Hematopoietic multipotent progenitor cell treated with erythropoietin and hydrocortisone succinate and interleukin-3 and kit ligand, for 6 days (in vitro differentiated cells): ENCODE measurements around the gene RGS3.

ENCODE experiments used
- DNase-seq: peaks from one replicate; pipeline ENCODE4 v3.0.0-alpha.2; 2015

Gene RGS3

GRCh38 chr9:113608082-113608685 lies 144.7 kb downstream of the RGS3 start:
- DNase-seq, result no peak

- DNase-seq, result no peak
Measured at GRCh38 chr9:113609562-113610318, 146.2 kb downstream of the RGS3 start.

DNA sequence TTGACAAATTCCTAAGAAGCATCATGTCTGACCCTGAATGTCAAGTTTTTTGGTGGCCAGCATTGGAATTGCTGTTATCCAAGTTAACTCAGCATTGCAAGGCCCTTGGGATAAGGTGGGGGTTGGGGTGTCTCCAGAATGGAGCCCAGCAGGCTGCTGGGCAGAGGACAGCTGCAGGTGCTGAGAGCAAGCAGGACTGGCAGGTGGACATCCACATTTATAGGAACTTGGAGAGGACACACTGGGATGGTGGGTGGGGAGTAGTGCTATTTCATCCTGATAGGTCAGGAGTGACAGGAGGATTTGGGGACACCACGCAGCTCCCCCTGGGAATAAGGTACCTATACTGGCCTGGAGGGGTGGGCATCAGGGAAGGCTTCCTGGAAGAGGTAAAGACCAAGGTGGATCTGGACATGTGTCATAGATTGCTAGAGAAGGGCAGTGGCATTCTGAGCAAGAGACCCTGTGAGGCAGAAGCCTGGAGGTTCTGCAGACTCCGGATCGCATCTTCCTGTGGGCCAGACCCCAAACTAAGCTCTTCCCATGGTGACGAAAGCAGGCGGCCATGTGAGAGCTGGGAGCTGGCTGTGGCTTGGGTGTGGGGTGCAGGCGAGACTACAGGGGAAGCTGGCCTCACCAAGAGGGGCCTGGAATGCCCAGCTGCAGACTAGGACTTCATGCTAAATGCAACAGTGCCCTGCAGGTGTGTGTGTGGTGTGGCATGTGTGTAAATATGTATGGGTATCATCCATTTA lies 148.1 kb downstream of the RGS3 start:
- DNase-seq, result no peak

DNA sequence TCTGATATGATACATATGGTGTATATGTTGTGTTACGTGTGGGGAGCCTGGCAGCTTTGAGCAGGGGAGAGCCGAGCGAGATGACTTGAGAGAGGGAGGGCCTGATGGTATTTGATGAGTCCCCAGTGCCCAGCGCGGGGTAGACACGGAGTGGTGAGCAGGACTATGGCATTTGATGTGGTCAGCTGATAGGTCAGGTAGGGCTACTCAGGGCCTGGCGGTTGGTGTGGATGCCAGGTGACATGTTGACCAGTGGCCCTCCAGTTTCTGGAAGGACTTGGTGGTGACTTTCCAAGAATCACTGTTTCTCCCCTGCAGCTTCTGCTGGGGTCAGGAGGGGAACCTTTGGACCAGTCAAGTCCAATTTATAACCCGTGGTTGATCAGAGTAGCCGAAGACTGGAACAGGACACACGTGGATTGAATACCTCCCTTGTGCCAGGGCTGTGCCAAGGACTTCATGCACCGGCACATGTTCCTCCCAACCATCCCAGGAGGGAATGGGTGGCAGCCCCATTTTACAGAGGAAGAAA lies 148.8 kb downstream of the RGS3 start:
- DNase-seq, result no peak

GRCh38 chr9:113612828-113613227 lies 149.3 kb downstream of the RGS3 start:
- DNase-seq, result no peak

GRCh38 chr9:113613815-113614413 lies 150.4 kb downstream of the RGS3 start:
- no peak for DNase-seq

- DNase-seq, result no peak
Measured at GRCh38 chr9:113614843-113615648, 151.5 kb downstream of the RGS3 start.

- DNase-seq, result no peak
Measured at GRCh38 chr9:113616116-113616515, 152.6 kb downstream of the RGS3 start.

DNA sequence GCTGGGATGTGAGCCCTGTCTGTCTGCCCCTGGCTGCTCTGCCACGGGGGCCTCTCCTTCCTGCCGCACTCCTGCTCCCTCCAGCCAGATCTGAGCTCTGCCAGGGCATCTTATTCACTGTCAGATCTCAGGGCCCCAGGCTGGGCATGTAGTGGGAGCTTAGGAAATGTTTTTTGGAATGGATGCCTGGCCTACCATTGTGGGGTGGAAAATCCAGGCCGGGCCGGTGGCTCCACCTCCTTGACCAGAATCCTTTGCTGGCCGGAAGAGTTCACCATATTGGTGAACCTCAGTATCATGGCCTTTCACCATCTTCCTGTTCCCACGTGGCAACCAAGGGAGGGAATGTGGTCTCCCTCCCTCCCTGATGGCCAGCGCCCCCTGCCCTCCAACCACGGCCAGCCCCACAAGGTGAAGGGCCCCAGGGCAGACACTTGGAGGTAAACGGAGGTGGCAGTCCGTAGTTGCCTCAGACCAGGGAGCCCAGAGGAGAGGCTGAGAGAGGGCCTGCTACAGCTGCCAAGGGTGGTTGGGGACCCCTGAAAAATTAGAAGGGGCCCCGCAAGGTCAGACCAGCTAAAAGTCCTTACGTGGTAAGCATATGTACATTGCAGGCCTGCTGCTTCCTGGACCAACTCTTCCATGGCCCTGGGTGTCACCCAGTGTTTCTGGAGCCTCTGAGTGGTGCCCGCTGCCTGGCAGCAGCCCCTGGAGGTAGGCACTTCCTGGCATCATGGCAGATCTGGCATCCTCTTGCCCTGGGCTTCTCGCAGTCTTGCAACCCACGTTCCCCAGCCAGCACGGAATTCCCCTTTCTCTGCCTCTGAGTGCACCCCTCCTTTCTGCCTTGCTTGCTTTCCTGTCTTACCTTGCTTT lies 153.3 kb downstream of the RGS3 start:
- DNase-seq, result no peak

DNA sequence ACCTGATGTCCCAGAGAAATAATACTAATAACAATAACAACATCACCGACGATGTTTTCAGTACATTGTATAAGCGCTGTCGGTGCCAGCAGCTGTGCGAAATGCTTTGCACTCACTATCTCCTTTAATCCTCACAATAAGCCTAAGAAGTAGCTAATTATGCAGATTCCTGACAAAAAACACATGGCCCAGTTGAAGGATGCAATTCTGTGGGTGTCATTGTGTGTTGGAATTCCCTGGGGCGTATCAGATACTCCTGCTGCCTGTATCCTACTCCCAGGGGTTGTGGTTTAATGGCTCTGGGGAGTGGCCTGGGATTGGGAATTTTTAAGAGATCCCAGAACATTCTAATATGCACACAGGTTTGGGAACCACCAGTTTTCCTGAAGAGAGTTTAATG lies 154.0 kb downstream of the RGS3 start:
- DNase-seq, result no peak

- no peak for DNase-seq
Measured at GRCh38 chr9:113618836-113619490, 155.4 kb downstream of the RGS3 start.

DNA sequence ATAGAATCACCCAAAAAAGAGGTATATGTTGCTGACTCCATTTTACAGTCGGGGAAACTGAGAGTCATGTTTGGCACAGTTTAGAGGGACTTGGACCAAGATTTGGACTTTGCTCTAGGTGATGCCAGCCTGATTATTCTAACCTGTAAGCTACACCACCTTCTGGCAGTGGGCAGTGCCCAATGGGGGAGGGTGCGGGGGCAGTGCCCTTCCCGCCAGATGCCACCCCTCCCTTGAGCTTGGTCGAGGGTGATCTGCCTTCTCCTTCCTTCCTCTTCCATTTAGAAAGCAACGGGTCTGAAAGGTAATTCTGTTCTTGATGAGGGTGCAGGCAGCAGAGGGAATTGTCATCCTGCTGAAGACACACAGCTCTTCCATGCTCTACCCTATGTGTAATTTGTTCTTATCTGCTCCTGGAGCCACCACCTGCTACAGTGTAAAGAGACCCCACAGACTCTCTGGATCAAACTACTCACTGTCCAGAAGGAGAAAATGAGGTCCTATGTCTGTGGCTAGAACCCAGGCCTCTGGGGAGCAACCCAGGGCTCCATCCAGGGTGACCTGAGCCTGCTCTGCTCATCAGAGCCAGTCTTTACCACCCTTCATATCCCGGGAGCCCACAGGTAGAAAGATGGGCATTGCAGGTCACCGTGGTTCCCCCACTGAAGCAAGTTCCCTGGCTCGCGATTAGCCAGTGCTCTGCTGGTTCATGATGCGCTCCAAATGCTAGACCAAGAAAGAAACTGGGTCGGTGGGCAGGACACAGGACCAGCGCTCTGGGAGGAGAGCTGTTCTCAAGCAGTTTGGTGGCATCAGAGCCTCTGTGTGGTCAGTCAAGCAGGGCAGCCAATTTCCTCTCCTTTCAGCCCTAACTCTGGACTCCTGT lies 156.2 kb downstream of the RGS3 start:
- DNase-seq, result no peak

GRCh38 chr9:113620377-113621161 lies 157.0 kb downstream of the RGS3 start:
- no peak for DNase-seq

- no peak for DNase-seq
Measured at GRCh38 chr9:113621309-113621791, 157.8 kb downstream of the RGS3 start.

DNA sequence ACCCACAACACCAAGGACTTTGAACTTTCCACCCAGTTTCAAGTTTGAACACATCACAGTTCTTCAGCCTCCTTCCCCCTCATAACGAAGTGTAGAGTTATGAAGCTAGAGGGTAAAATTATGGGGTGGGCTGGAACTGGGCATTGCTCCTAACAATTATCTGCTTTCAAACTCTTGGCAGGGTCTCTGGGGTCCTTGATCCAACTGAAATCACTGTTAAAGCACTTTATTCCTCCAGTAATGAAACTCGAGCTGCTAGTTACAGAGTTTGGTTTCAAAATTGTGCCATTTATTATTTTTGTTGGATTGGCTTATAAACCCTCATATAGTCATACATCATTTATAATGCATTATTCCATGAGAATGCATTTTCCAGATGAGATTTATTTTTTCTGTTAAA lies 158.5 kb downstream of the RGS3 start:
- DNase-seq, result no peak

DNA sequence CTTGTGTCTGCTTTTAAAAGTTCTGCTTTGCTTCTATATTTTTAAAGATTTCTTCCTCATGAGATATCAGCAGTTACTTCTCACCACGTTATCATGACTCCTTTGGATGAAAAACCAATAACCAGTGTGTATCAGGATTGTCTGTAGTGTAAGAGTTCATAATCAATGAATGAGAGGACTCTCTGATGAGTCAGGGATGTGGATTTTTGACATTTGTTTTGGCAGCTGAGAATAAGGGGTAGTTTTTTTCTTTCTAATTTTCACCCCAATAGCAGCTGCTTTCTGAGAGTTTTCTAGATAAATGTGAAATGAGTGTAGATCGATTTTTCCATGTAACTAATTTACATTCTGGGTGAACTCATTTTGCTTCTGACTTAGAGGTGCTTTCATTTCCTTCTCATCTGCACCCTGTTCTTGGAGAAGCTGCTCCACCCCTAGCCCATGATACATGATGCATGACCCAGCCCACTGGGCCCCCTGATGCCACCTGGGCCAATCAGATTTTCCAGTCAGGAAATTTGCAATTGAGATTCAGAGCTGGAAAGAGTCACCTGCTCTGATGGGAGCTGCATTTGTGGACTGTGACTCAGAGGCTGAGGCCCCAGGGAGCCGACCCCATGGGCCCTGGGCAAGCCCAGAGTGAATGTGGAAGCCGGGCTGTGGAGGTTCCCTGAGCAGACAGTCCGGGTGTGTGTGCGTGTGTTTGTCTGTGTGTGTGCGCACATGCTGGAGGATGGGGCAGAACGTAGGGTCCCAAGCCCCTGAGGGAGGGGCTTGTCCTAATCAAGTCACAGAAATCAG lies 159.3 kb downstream of the RGS3 start:
- DNase-seq, result no peak

DNA sequence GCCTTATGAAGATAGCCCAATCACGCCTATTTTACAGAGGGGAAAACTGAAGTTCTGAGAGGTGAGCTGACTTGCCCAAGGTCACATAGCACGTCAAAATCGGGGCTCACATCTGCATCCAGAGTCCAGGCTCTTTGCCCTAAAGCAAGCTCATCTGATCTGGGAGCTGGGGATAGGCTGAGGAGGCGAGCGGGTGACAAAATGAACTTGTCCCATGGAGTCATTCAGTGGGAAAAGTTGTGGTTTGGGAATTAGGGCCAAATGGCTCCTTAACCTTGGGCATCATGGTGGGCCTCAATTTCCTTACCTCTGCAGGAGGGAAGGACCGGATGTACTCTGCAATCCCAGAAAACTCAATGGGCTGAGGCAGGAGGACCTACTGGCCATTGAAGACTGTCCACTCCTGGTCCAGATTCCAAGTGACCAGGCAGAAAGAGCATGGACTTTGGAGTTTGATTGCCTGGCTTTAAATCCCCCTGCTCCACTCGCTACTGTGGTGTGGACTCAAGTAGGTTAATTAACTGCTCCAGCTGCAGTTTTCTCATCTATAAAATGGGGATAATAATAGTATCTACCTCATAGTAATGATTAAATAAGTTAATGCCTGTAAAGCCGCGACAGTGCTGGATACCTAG lies 160.4 kb downstream of the RGS3 start:
- DNase-seq, result no peak
